ENCODE measurements around the gene ARMC12.
"Not testable (repeated sequence)": the region's sequence is repeated elsewhere in the genome, so short reads cannot be mapped to it uniquely, and the experiment has no call there.

Gene ARMC12

DNA sequence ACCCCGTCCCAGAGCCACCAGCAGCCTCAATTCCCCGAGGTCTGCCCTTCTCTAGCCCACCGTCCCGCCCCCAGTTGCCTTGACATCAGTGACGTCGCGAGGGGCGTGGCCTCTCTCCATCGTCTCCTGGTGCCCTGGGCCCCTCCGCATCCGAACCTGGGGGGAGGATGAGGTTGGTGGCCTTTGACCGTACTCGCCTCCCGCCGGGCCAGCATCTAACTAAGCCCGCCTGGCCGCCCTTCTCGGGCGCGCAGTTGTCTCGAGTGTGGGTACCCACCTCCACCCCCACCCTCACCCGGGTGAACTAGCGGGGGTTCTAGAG is 5.5 kb upstream of the ARMC12 start:
- H3K36me3 ChIP-seq, result no peaks in the 10 kb centered on the region
- no peaks in the 10 kb centered on the region for H3K9me3 ChIP-seq
- H3K27me3 ChIP-seq, result no peaks in the 10 kb centered on the region
- DNase-seq, result peak; percentile 97
- peaks cover 29% of the 10 kb centered on the region for H3K4me1 ChIP-seq
- no peak for TF ChIP-seq CTCF (IDR thresholded peaks at IDR 0.05; ENCODE audit: low read depth, low read length)
- H3K4me3 ChIP-seq (ENCODE audit: low read depth, low read length), result peak overlapping the region; percentile 76

GRCh38 chr6:35731736-35732532 is 4.9 kb upstream of the ARMC12 start:
- H3K27me3 ChIP-seq, result no peaks in the 10 kb centered on the region
- no peak for TF ChIP-seq CTCF (IDR thresholded peaks at IDR 0.05; ENCODE audit: low read depth, low read length)
- no peaks in the 10 kb centered on the region for H3K36me3 ChIP-seq
- peak overlapping the region; percentile 76 for H3K4me3 ChIP-seq (ENCODE audit: low read depth, low read length)
- no peaks in the 10 kb centered on the region for H3K9me3 ChIP-seq
- peak; percentile 94 for DNase-seq
- peaks cover 23% of the 10 kb centered on the region for H3K4me1 ChIP-seq

GRCh38 chr6:35733633-35734032 is 3.2 kb upstream of the ARMC12 start:
- H3K36me3 ChIP-seq, result no peaks in the 10 kb centered on the region
- H3K4me3 ChIP-seq (ENCODE audit: low read depth, low read length), result no peak overlapping the region
- H3K9me3 ChIP-seq, result no peaks in the 10 kb centered on the region
- no peak for DNase-seq
- H3K27me3 ChIP-seq, result no peaks in the 10 kb centered on the region
- TF ChIP-seq CTCF (IDR thresholded peaks at IDR 0.05; ENCODE audit: low read depth, low read length), result no peak
- H3K4me1 ChIP-seq, result peaks cover 18% of the 10 kb centered on the region

DNA sequence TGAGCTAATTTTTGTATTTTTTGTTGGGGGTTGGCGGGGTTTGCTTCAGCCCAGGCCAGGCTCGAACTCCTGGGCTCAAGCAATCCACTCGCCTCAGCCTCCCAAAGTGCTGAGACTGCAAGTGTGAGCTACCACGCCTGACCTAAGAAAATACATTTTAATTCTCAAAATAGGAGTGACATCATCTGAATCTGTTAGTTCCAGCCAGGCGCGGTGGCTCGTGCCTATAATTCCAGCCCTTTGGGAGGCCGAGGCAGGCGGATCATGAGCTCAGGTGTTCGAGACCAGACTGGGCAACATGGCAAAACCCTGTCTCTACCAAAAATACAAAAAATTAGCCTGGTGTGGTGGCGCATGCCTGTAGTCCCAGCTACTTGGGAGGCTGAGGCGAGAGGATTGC is 2.5 kb upstream of the ARMC12 start:
- H3K4me1 ChIP-seq, result peaks cover 11% of the 10 kb centered on the region
- H3K9me3 ChIP-seq; H3K4me3 ChIP-seq (ENCODE audit: low read depth, low read length); H3K27me3 ChIP-seq; DNase-seq; H3K36me3 ChIP-seq: not testable (repeated sequence)

GRCh38 chr6:35735452-35735851 is 1.4 kb upstream of the ARMC12 start:
- no peaks in the 10 kb centered on the region for H3K27me3 ChIP-seq
- no peaks in the 10 kb centered on the region for H3K36me3 ChIP-seq
- no peak overlapping the region for H3K4me3 ChIP-seq (ENCODE audit: low read depth, low read length)
- peaks cover 11% of the 10 kb centered on the region for H3K4me1 ChIP-seq
- no peak for DNase-seq
- no peak for TF ChIP-seq CTCF (IDR thresholded peaks at IDR 0.05; ENCODE audit: low read depth, low read length)
- H3K9me3 ChIP-seq, result no peaks in the 10 kb centered on the region

DNA sequence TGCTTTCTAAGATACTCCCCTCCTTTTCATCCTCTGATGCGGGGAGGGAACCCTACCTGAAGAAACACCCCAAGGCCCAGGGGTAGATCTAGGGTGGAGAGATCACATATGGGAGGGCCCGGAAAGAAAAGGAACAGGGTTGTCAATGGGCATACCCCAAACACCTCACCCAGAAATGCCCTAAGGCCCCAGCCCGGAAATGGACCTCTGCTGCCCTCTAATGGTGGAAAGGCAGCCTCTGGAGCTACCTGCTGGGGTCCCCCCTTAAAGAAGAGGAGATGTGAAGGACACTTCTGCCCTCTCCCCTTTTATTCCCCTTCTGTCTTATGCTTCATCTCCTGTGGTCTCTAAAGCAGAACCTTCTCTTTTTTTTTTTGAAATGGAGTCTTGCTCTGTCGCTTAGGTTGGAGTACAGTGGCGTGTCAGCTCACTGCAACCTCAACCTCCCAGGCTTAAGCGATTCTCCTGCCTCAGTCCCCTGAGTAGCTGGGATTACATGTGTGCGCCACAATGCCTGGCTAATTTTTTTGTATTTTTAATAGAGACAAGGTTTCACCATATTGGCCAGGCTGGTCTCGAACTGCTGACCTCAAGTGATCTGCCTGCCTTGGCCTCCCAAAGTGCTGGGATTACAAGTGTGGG is 458 bp upstream of the ARMC12 start:
- DNase-seq, result peak; percentile 80
- Histone ChIP-seq H3K4me3 (ENCODE audit: low read depth, low read length) (no peak overlapping the region), H3K9me3 (no peaks in the 10 kb centered on the region), H3K27me3 (no peaks in the 10 kb centered on the region), H3K4me1 (peaks cover 6% of the 10 kb centered on the region; the same call in 1 of the 2 replicates), H3K36me3 (no peaks in the 10 kb centered on the region)
- TF ChIP-seq CTCF (IDR thresholded peaks at IDR 0.05; ENCODE audit: low read depth, low read length), result peak; percentile 97

Measured in BE2C (cell line).